T-helper 17 cell (primary cell): ENCODE data around the gene NPHP1. TPM values are rescaled to one million over a fixed set of nuclear protein-coding genes. Genes with fewer than 3 reads are reported as not detected.
"Not testable (repeated sequence)": the region's sequence is repeated elsewhere in the genome, so short reads cannot be mapped to it uniquely, and the experiment has no call there.

Source experiments
- ATAC-seq: fragments of 150-1000 bp; cut with Tn5 transposase; 2 replicates; pipeline ENCODE4 v1.10.0; 2021; ENCODE audit warnings: mild to moderate bottlenecking, moderate library complexity
- DNase-seq, 3 donors: peaks; one replicate each; pipeline versions ENCODE4 v3.0.0 to v3.0.0-alpha.2; 2020 to 2021
- H3K9me3 ChIP-seq: one replicate; pipeline ENCODE4 v1.7.0; 2013; ENCODE audit warnings: low read length, mild to moderate bottlenecking; ENCODE audit not compliant: control insufficient read depth, poor library complexity, severe bottlenecking
- H3K27ac Mint-ChIP-seq: one replicate; pipeline ENCODE4 v1.8.0; 2022; ENCODE audit warnings: mild to moderate bottlenecking, moderate library complexity, mixed read lengths
- H3K27me3 Mint-ChIP-seq: one replicate; pipeline ENCODE4 v1.8.0; 2022; ENCODE audit warnings: mixed read lengths
- H3K36me3 Mint-ChIP-seq: one replicate; pipeline ENCODE4 v1.8.0; 2022; ENCODE audit warnings: low read depth, mixed read lengths
- H3K4me1 Mint-ChIP-seq: one replicate; pipeline ENCODE4 v1.8.0; 2022; ENCODE audit warnings: mild to moderate bottlenecking, mixed read lengths
- H3K4me3 Mint-ChIP-seq: one replicate; pipeline ENCODE4 v1.8.0; 2022; ENCODE audit warnings: mild to moderate bottlenecking, moderate library complexity, mixed read lengths
- total RNA-seq, 4 donors: library from RNA in 2 of 4; stranded (reverse) in 2 of 4; gene quantifications; one replicate each; pipeline ENCODE4 v1.2.3 and lab custom pipeline; 2022 to 2026

Gene NPHP1
- total RNA-seq, 2 donors from 2014 or later: 0.16 to 1.4 TPM

DNA sequence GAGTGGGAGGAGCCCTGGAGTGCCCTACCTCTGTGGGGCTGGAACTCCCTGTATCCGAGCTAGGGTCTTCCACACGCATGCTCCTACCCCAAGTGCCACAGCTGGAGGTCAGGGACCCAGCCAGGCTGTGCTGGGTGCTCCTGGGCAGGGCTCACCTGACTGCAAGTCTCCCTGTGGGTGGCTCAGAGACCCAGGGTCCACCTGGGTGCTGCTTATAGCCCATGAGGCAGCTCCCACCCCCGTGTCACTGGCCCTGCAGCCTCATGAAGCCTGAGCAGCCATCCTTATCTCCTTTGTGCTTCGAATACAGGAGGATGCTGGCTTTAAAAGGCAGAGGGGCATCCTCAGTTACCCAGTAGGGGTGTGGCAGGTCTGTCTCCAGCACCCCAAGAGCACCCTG lies 103.9 kb downstream of the NPHP1 start:
- not testable (repeated sequence) for ATAC-seq, H3K9me3 ChIP-seq, DNase-seq, H3K36me3 Mint-ChIP-seq, H3K4me3 Mint-ChIP-seq, H3K27ac Mint-ChIP-seq
- Mint-ChIP-seq H3K27me3 (peaks cover 54% of the 10 kb centered on the region), H3K4me1 (peaks cover 11% of the 10 kb centered on the region)

GRCh38 chr2:110100480-110100879 lies 104.3 kb downstream of the NPHP1 start:
- Mint-ChIP-seq H3K4me1 (peaks cover 11% of the 10 kb centered on the region), H3K27ac (no peak overlapping the region), H3K36me3 (peaks cover 3% of the 10 kb centered on the region), H3K27me3 (peaks cover 50% of the 10 kb centered on the region), H3K4me3 (no peak overlapping the region)
- no peak for DNase-seq
- ATAC-seq: no peak
- no peaks in the 10 kb centered on the region for H3K9me3 ChIP-seq

GRCh38 chr2:110099471-110100225 lies 105.2 kb downstream of the NPHP1 start:
- no peak overlapping the region for H3K4me3 Mint-ChIP-seq
- H3K36me3 Mint-ChIP-seq: no peaks in the 10 kb centered on the region
- H3K4me1 Mint-ChIP-seq: peaks cover 10% of the 10 kb centered on the region
- no peaks in the 10 kb centered on the region for H3K9me3 ChIP-seq
- H3K27me3 Mint-ChIP-seq: peaks cover 42% of the 10 kb centered on the region
- ATAC-seq: no peak
- no peak overlapping the region for H3K27ac Mint-ChIP-seq
- no peak for DNase-seq

- DNase-seq (no peak), ATAC-seq (no peak)
- no peak overlapping the region for H3K27ac Mint-ChIP-seq
- H3K4me3 Mint-ChIP-seq: no peak overlapping the region
- H3K4me1 Mint-ChIP-seq: peaks cover 8% of the 10 kb centered on the region
- no peaks in the 10 kb centered on the region for H3K9me3 ChIP-seq
- H3K36me3 Mint-ChIP-seq: no peaks in the 10 kb centered on the region
- peaks cover 36% of the 10 kb centered on the region for H3K27me3 Mint-ChIP-seq
These were observed 105.8 kb downstream of the NPHP1 start for GRCh38 chr2:110099038-110099425.

GRCh38 chr2:110097506-110098220 lies 107.2 kb downstream of the NPHP1 start:
- peaks cover 32% of the 10 kb centered on the region for H3K27me3 Mint-ChIP-seq
- H3K4me1 Mint-ChIP-seq: peaks cover 7% of the 10 kb centered on the region
- H3K36me3 Mint-ChIP-seq: no peaks in the 10 kb centered on the region
- ATAC-seq (no peak), DNase-seq (no peak)
- no peak overlapping the region for H3K27ac Mint-ChIP-seq
- no peak overlapping the region for H3K4me3 Mint-ChIP-seq
- H3K9me3 ChIP-seq: no peaks in the 10 kb centered on the region

DNA sequence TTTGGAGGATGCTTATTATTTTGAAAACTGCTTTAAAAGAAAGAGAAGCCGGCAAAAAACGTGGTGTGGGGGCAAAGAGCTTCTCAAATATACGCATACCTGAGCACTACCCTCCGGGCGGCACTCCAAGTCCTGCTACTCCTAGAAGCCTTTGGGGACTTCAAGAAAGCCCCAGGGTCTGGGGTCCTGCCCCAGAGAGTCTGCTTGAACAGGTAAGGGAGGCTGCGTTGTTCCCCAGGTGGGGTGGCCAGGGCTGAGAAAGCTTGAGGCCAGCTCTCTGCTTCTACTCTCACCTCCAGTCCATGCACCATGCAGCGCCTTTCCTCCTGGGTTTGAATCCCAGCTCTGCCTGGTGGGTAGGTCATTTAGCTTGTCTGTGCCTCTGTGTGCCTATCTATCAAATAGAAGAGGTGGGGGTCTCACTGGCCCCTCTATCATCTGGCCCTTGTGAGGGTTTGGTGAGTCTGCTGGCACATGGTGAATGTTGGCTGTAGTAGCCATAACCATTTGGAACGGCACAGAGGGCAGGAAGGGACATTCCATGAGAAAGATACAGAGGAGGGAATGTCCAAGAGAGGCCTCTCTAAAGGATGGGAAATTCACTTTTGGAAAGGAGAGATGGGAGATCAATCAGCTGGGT lies 108.7 kb downstream of the NPHP1 start:
- Mint-ChIP-seq H3K4me3 (no peak overlapping the region), H3K4me1 (no peaks in the 10 kb centered on the region), H3K27ac (no peak overlapping the region), H3K27me3 (peaks cover 17% of the 10 kb centered on the region), H3K36me3 (no peaks in the 10 kb centered on the region)
- H3K9me3 ChIP-seq: no peaks in the 10 kb centered on the region
- ATAC-seq (no peak), DNase-seq (no peak)

- not testable (repeated sequence) for H3K9me3 ChIP-seq, DNase-seq, H3K36me3 Mint-ChIP-seq, H3K4me3 Mint-ChIP-seq, H3K4me1 Mint-ChIP-seq, H3K27ac Mint-ChIP-seq, ATAC-seq
- H3K27me3 Mint-ChIP-seq: peaks cover 17% of the 10 kb centered on the region
These were observed 109.8 kb downstream of the NPHP1 start for GRCh38 chr2:110094884-110095534.

- peaks cover 17% of the 10 kb centered on the region for H3K27me3 Mint-ChIP-seq
- not testable (repeated sequence) for H3K36me3 Mint-ChIP-seq, H3K27ac Mint-ChIP-seq, ATAC-seq, H3K4me3 Mint-ChIP-seq, H3K9me3 ChIP-seq, DNase-seq, H3K4me1 Mint-ChIP-seq
These were observed 110.9 kb downstream of the NPHP1 start for GRCh38 chr2:110093924-110094323.

GRCh38 chr2:110090164-110090563 lies 114.6 kb downstream of the NPHP1 start:
- not testable (repeated sequence) for H3K9me3 ChIP-seq, H3K4me1 Mint-ChIP-seq, ATAC-seq, H3K4me3 Mint-ChIP-seq, H3K36me3 Mint-ChIP-seq, H3K27ac Mint-ChIP-seq, DNase-seq, H3K27me3 Mint-ChIP-seq

- not testable (repeated sequence) for H3K4me1 Mint-ChIP-seq, H3K27me3 Mint-ChIP-seq, H3K36me3 Mint-ChIP-seq, ATAC-seq, H3K27ac Mint-ChIP-seq, H3K4me3 Mint-ChIP-seq, DNase-seq, H3K9me3 ChIP-seq
These were observed 121.1 kb downstream of the NPHP1 start for GRCh38 chr2:110083757-110084156.

DNA sequence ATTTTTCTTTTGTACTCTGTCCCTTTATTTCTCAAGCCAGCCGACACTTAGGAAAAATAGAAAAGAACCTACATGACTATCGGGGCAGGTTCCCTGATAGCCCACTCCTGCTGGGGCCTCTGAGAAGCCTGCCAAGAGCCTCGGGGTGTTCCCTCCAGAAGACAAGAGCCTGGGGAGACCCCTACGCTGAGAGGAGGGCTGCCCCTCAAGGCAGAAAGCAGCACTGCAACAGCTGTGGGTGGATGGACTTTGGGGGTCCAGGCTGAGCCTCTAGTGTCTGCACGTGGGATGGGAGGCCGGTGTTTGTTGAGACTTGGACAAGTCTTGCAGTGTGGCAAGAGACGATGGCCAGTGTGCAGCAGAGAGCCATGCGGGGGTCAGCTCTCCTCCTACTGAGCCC lies 121.7 kb downstream of the NPHP1 start:
- not testable (repeated sequence) for DNase-seq, H3K27me3 Mint-ChIP-seq, H3K27ac Mint-ChIP-seq, H3K4me1 Mint-ChIP-seq, ATAC-seq, H3K4me3 Mint-ChIP-seq, H3K36me3 Mint-ChIP-seq, H3K9me3 ChIP-seq

DNA sequence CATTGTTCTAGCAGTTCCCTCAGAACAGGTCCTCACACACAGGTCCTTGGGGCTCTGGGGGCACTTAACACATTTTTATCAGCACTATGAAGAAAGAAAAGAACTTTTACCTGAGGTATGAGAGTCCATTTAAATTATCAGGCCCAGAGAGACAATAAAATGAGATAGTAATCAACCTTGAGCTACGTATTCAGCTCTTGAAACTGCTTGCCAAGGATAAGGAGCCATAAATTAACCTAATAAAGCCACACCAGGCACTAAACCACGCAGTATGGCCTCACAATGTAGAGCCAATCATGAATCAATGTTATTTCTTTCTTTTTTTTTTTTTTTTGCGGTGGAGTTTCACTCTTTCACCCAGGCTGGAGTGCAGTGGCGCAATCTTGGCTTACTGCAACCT lies 126.7 kb downstream of the NPHP1 start:
- not testable (repeated sequence) for H3K9me3 ChIP-seq, DNase-seq, ATAC-seq, H3K27ac Mint-ChIP-seq, H3K27me3 Mint-ChIP-seq, H3K36me3 Mint-ChIP-seq, H3K4me3 Mint-ChIP-seq, H3K4me1 Mint-ChIP-seq

DNA sequence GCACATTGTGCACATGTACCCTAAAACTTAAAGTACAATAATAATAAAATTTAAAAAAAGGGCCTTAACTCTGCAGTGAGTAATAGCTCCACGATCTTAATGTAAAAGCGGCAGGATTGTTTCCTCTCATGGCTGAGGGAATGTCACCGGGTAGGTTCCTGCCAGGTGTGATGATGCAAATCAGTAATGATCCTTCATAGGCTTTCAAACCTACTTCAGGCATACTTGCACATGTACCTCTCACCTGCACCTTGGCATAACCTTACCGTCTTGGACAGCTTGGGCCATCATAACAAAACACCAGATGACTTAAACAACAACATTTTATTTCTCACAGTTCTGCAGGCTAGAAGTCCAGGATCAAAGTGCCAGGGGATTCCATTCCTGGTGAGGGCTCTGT lies 128.9 kb downstream of the NPHP1 start:
- H3K4me1 Mint-ChIP-seq, H3K27ac Mint-ChIP-seq: not testable (repeated sequence)

More for the DNA sequence above, 128.9 kb downstream of the NPHP1 start:
- DNase-seq, H3K9me3 ChIP-seq, H3K4me3 Mint-ChIP-seq, ATAC-seq, H3K36me3 Mint-ChIP-seq, H3K27me3 Mint-ChIP-seq: not testable (repeated sequence)
